CD4-positive, alpha-beta T cell treated with Interleukin-4 for 1 hour (primary cell): Measurements from ENCODE around the gene PDE11A.

ENCODE experiments used
- DNase-seq, 2 donors: peaks; one replicate each; pipeline ENCODE4 v3.0.0-alpha.2; 2020 to 2022

Gene PDE11A

GRCh38 chr2:177688844-177689243, 383.7 kb downstream of the PDE11A start:
- DNase-seq: no peak

GRCh38 chr2:177683661-177684069, 388.9 kb downstream of the PDE11A start:
- no peak for DNase-seq

GRCh38 chr2:177682836-177683660, 389.5 kb downstream of the PDE11A start:
- no peak for DNase-seq

- no peak for DNase-seq
These were observed 390.6 kb downstream of the PDE11A start for GRCh38 chr2:177682006-177682405.

GRCh38 chr2:177680866-177681712, 391.5 kb downstream of the PDE11A start:
- DNase-seq: no peak

GRCh38 chr2:177679611-177680605, 392.7 kb downstream of the PDE11A start:
- DNase-seq: no peak

- no peak for DNase-seq
These were observed 393.6 kb downstream of the PDE11A start for GRCh38 chr2:177678939-177679338.

- no peak for DNase-seq
These were observed 395.9 kb downstream of the PDE11A start for GRCh38 chr2:177676636-177677035.

GRCh38 chr2:177675825-177676224, 396.8 kb downstream of the PDE11A start:
- no peak for DNase-seq

GRCh38 chr2:177675350-177675821, 397.2 kb downstream of the PDE11A start:
- DNase-seq: no peak

- no peak for DNase-seq
These were observed 398.7 kb downstream of the PDE11A start for GRCh38 chr2:177673602-177674595.

- no peak for DNase-seq
These were observed 400.9 kb downstream of the PDE11A start for GRCh38 chr2:177671662-177672061.

GRCh38 chr2:177670791-177671535, 401.6 kb downstream of the PDE11A start:
- no peak for DNase-seq

GRCh38 chr2:177669625-177670330, 402.8 kb downstream of the PDE11A start:
- no peak for DNase-seq

- no peak for DNase-seq
These were observed 403.4 kb downstream of the PDE11A start for GRCh38 chr2:177669201-177669600.

GRCh38 chr2:177668617-177669016, 404.0 kb downstream of the PDE11A start:
- no peak for DNase-seq

- DNase-seq: no peak
These were observed 405.0 kb downstream of the PDE11A start for GRCh38 chr2:177667626-177668025.

GRCh38 chr2:177666408-177666807, 406.2 kb downstream of the PDE11A start:
- DNase-seq: no peak

- no peak for DNase-seq
These were observed 406.6 kb downstream of the PDE11A start for GRCh38 chr2:177665948-177666347.

- DNase-seq: no peak
These were observed 407.2 kb downstream of the PDE11A start for GRCh38 chr2:177665328-177665727.
